Measurements from ENCODE around the gene SMARCAD1. TPM values are rescaled to one million over a fixed set of nuclear protein-coding genes. Genes with fewer than 3 reads are reported as not detected.

SMARCAD1 gene
- polyA plus RNA-seq, 1 of the 3 experiments (the other 2 are of a cell fraction), result 10.7 TPM

DNA sequence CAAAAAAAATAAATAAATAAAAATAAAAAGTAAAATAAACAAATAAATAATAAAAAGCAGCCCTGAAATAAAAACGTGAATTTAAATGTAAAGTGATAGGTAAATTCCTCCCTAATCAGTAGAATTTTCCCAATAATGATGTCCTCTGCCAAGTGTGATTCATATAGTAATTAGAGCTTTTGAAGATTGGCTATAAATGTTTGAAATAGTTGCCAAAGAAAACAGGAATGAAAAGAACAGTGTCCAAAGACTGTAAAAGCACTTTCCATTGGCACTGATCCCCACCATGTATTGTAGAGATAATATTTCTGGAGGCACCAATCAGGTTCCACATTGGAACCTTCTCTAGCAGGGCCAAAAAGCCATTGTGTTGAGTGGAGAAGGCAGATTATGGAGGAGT is 25.9 kb upstream of the SMARCAD1 start:
- ChIA-PET POLR2A (no interaction called here), CTCF (interaction anchor here (1.1 kb wide), 1 partner anchor 53 kb away, joined by 3 read pairs; no protein-coding TSS in a partner anchor)
- TF ChIP-seq ELF1 (IDR thresholded peaks at IDR 0.05) (no peak), REST (IDR thresholded peaks at IDR 0.05; ENCODE audit: low read depth, low read length) (no peak), RFX5 (IDR thresholded peaks at IDR 0.05; ENCODE audit: low read length) (no peak), FOSL2 (IDR thresholded peaks at IDR 0.05; ENCODE audit: borderline replicate concordance, low read depth) (no peak)
- no peak overlapping the region for H3K4me3 ChIP-seq (ENCODE audit: low read depth in 2 of 2, low read length in 1 of 2)
- no peaks in the 10 kb centered on the region for H3K9me3 ChIP-seq
- H2AFZ ChIP-seq (ENCODE audit: low read depth), result no peak overlapping the region
- H3F3A ChIP-seq (replicated peaks; ENCODE audit: insufficient read depth), result no peaks in the 10 kb centered on the region
- no peaks in the 10 kb centered on the region for H3K4me1 ChIP-seq (ENCODE audit: control insufficient read depth in 1 of 2, insufficient read depth in 2 of 2, low read depth in 1 of 2, low read length in 1 of 2)
- no peak for DNase-seq
- no peaks in the 10 kb centered on the region for H3K36me3 ChIP-seq (replicated peaks in 1 of 2; ENCODE audit: control insufficient read depth in 1 of 2, insufficient read depth in 2 of 2, low read length in 1 of 2)
- no peaks in the 10 kb centered on the region for H4K20me1 ChIP-seq (ENCODE audit: insufficient read depth)
- H3K27me3 ChIP-seq (ENCODE audit: insufficient read depth), result no peaks in the 10 kb centered on the region
- WGBS (ENCODE audit: low lambda C conversion rate), result 31% methylated on average over 1 of the region's 1 CpG
- H3K27ac ChIP-seq (ENCODE audit: low read depth in 2 of 2, low read length in 1 of 2), result no peak overlapping the region
- no peaks in the 10 kb centered on the region for H3K9me2 ChIP-seq
- H3K9ac ChIP-seq, result no peak overlapping the region
- no peaks in the 10 kb centered on the region for H3K79me2 ChIP-seq (ENCODE audit: insufficient read depth)
- no peak overlapping the region for H3K4me2 ChIP-seq

- Histone ChIP-seq H2AFZ (ENCODE audit: low read depth) (no peak overlapping the region), H3K27me3 (ENCODE audit: insufficient read depth) (no peaks in the 10 kb centered on the region), H3K4me2 (no peak overlapping the region), H3K79me2 (ENCODE audit: insufficient read depth) (peaks cover under 1% of the 10 kb centered on the region), H3K9me3 (peaks cover 9% of the 10 kb centered on the region; the same call in 1 of the 2 replicates), H3F3A (replicated peaks; ENCODE audit: insufficient read depth) (no peaks in the 10 kb centered on the region), H3K4me3 (ENCODE audit: low read depth in 2 of 2, low read length in 1 of 2) (no peak overlapping the region), H3K4me1 (ENCODE audit: control insufficient read depth in 1 of 2, insufficient read depth in 2 of 2, low read depth in 1 of 2, low read length in 1 of 2) (no peaks in the 10 kb centered on the region), H3K36me3 (replicated peaks in 1 of 2; ENCODE audit: control insufficient read depth in 1 of 2, insufficient read depth in 2 of 2, low read length in 1 of 2) (no peaks in the 10 kb centered on the region), H3K9me2 (no peaks in the 10 kb centered on the region), H3K27ac (ENCODE audit: low read depth in 2 of 2, low read length in 1 of 2) (no peak overlapping the region), H3K9ac (no peak overlapping the region), H4K20me1 (ENCODE audit: insufficient read depth) (no peaks in the 10 kb centered on the region)
- POLR2A ChIA-PET, result no interaction called here
- DNase-seq, result no peak
- WGBS (ENCODE audit: low lambda C conversion rate), result 4% methylated on average over 3 of the region's 3 CpGs
- no peak for TF ChIP-seq MEF2A (IDR thresholded peaks at IDR 0.05; ENCODE audit: borderline replicate concordance, low read depth)
- TF ChIP-seq TCF12 (IDR thresholded peaks at IDR 0.05), result no peak
- TF ChIP-seq FOXM1 (IDR thresholded peaks at IDR 0.05; ENCODE audit: low read depth), result no peak
- no peak for TF ChIP-seq GATA2 (CRISPR knock-in tag; IDR thresholded peaks at IDR 0.05)
- TF ChIP-seq FOXJ3 (CRISPR knock-in tag; IDR thresholded peaks at IDR 0.05), result no peak
- TF ChIP-seq ELF1 (IDR thresholded peaks at IDR 0.05), result no peak
- no peak for TF ChIP-seq YY1 (IDR thresholded peaks at IDR 0.05; ENCODE audit: low read depth)
- no peak for TF ChIP-seq REST (IDR thresholded peaks at IDR 0.05; ENCODE audit: low read depth, low read length)
- no peak for TF ChIP-seq NRF1 (IDR thresholded peaks at IDR 0.05; ENCODE audit: low read depth, low read length)
- no peak for TF ChIP-seq RCOR1 (IDR thresholded peaks at IDR 0.05; ENCODE audit: low read length)
- TF ChIP-seq, protein P1, sequence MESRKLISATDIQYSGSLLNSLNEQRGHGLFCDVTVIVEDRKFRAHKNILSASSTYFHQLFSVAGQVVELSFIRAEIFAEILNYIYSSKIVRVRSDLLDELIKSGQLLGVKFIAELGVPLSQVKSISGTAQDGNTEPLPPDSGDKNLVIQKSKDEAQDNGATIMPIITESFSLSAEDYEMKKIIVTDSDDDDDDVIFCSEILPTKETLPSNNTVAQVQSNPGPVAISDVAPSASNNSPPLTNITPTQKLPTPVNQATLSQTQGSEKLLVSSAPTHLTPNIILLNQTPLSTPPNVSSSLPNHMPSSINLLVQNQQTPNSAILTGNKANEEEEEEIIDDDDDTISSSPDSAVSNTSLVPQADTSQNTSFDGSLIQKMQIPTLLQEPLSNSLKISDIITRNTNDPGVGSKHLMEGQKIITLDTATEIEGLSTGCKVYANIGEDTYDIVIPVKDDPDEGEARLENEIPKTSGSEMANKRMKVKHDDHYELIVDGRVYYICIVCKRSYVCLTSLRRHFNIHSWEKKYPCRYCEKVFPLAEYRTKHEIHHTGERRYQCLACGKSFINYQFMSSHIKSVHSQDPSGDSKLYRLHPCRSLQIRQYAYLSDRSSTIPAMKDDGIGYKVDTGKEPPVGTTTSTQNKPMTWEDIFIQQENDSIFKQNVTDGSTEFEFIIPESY (IDR thresholded peaks at IDR 0.05; ENCODE audit: borderline replicate concordance, low read depth), result no peak
- no peak for TF ChIP-seq USF2 (IDR thresholded peaks at IDR 0.05; ENCODE audit: borderline replicate concordance, low read depth, low read length)
- no peak for TF ChIP-seq JUND (IDR thresholded peaks at IDR 0.05)
- TF ChIP-seq RFX5 (IDR thresholded peaks at IDR 0.05; ENCODE audit: low read length), result no peak
- no peak for TF ChIP-seq EP300 (IDR thresholded peaks at IDR 0.05; ENCODE audit: borderline replicate concordance in 1 of 2, low read depth in 1 of 2, low read length in 1 of 2)
- no peak for TF ChIP-seq SMC3 (IDR thresholded peaks at IDR 0.05; ENCODE audit: low read depth, low read length)
- TF ChIP-seq FOSL2 (IDR thresholded peaks at IDR 0.05; ENCODE audit: borderline replicate concordance, low read depth), result no peak
- TF ChIP-seq SIN3A (IDR thresholded peaks at IDR 0.05; ENCODE audit: borderline replicate concordance, low read depth, low read length), result no peak
- CTCF ChIA-PET, result no interaction called here
These were observed 4.9 kb upstream of the SMARCAD1 start for GRCh38 chr4:94202769-94203168.
